Stimulated activated memory B cell treated with anti-CD40 and anti-IgM and Interleukin-4, amounts not matched to agents 10 μg/mL and 1 μg/mL and 100 μg/mL, for 72 hours (primary cell): ENCODE measurements around the gene AVPR1B.

Experiments used
- ATAC-seq: fragments of 150-1000 bp; cut with Tn5 transposase; 2 replicates; pipeline ENCODE4 v1.10.0; 2021
- H3K27ac Mint-ChIP-seq: one replicate; pipeline ENCODE4 v1.8.0; 2022; ENCODE audit warnings: mild to moderate bottlenecking, mixed read lengths
- H3K27me3 Mint-ChIP-seq: one replicate; pipeline ENCODE4 v1.8.0; 2022; ENCODE audit warnings: mixed read lengths
- H3K36me3 Mint-ChIP-seq: one replicate; pipeline ENCODE4 v1.8.0; 2022; ENCODE audit warnings: mixed read lengths
- H3K4me1 Mint-ChIP-seq: one replicate; pipeline ENCODE4 v1.8.0; 2022; ENCODE audit warnings: mixed read lengths
- H3K4me3 Mint-ChIP-seq: one replicate; pipeline ENCODE4 v1.8.0; 2022; ENCODE audit warnings: mild to moderate bottlenecking, moderate library complexity, mixed read lengths
- H3K9me3 Mint-ChIP-seq: one replicate; pipeline ENCODE4 v1.8.0; 2022; ENCODE audit warnings: mixed read lengths

The AVPR1B gene

GRCh38 chr1:206103979-206104378 is 13.2 kb downstream of the AVPR1B start:
- Mint-ChIP-seq H3K27me3 (no peaks in the 10 kb centered on the region), H3K4me1 (peaks cover 35% of the 10 kb centered on the region), H3K27ac (peak overlapping the region; percentile 4), H3K4me3 (no peak overlapping the region), H3K9me3 (no peaks in the 10 kb centered on the region), H3K36me3 (peaks cover 21% of the 10 kb centered on the region)
- ATAC-seq, result no peak

DNA sequence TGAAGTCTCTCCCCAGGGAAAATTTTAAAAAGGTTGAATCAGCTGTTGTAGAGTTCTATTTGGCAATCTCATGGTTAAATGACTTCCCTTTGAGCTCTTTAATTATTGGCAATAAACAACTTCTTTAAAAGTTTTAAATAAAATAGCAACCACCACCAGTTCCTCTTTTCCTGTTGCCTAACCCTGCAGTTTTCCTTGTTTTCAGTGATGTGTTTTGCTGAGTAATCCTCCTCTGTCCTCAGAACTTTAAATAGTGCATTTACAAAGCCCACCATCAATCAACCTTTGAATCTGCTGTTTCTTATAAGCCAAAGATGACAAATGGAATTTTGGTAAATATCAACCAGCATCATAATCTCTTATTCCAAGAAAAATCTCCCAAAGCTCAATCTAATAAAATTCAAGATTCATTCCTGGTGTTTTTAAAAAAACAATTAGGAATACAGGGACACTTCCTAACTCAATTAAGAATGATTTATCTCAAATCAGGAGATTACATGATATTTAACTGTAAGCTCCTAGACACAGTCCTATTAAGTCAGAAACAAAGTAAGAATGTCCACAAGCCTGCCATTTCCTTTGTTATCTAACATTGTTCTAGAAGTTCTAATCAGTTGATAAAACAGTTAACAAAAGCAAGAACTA is 14.8 kb downstream of the AVPR1B start:
- no peaks in the 10 kb centered on the region for H3K9me3 Mint-ChIP-seq
- H3K4me1 Mint-ChIP-seq, result peaks cover 35% of the 10 kb centered on the region
- H3K27me3 Mint-ChIP-seq, result no peaks in the 10 kb centered on the region
- no peak overlapping the region for H3K4me3 Mint-ChIP-seq
- no peak for ATAC-seq
- H3K36me3 Mint-ChIP-seq, result peaks cover 31% of the 10 kb centered on the region
- peak overlapping the region; percentile 71 for H3K27ac Mint-ChIP-seq

DNA sequence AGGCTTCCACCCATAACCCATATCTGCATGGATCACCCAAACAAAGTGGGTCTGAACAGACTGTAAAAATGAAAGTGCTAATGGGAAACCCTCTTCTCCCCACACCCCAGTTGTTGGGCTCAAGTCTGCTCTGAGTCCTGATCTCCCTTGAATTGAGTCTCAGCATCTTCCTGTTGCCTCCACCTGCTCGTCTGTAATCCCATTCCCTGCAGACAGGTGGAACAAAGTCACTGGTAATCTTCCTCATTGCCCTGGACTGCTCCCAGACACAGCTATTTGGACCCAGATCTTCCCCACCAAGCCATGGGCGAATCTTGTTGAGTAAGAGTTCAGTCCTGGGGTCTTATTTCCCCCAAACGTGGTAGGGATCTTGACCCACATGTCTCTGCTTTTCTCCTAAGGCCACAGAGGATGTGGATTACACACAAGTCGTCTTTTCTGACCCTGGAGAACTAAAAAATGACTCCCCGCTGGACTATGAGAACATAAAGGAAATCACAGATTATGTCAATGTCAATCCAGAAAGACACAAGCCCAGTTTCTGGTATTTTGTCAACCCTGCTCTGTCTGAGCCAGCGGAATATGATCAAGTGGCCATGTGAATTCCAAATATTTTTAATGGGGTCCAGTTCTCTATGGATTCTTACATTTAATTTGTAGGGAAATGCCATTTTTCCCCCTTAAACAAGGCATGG is 15.7 kb downstream of the AVPR1B start:
- Mint-ChIP-seq H3K27me3 (no peaks in the 10 kb centered on the region), H3K36me3 (peaks cover 31% of the 10 kb centered on the region), H3K4me1 (peaks cover 31% of the 10 kb centered on the region), H3K9me3 (no peaks in the 10 kb centered on the region), H3K27ac (peak overlapping the region; percentile 71), H3K4me3 (no peak overlapping the region)
- ATAC-seq, result no peak

DNA sequence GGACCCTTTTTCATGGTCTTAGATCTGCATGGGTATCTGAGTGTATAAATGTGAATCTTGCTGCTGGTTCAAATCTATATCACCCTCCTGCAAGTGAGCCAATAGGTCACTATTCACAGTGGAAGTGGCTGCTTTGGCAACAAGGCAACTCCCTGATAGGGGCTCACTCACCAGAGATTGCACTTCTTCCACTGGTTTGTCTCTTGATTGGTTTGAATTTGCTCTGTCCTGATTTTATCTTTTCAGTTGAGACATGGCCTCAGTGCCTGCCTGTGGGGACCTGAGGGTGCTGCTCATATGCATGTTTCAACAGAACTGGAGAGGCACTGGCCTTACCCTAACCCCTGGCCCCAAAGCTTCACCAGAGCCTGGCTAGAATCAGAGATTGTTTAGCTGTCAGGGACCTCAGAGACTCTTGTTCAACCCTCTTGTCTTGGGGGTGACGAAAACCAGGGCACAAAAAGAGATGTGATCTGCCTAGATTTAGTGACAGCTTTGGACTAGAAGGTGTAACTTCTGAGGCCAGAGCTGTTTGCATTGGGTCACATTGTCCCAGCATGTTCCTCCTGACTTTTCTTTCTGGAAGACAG is 16.9 kb downstream of the AVPR1B start:
- no peaks in the 10 kb centered on the region for H3K27me3 Mint-ChIP-seq
- H3K36me3 Mint-ChIP-seq, result peaks cover 31% of the 10 kb centered on the region
- H3K9me3 Mint-ChIP-seq, result no peaks in the 10 kb centered on the region
- no peak for ATAC-seq
- H3K27ac Mint-ChIP-seq, result peak overlapping the region; percentile 37
- no peak overlapping the region for H3K4me3 Mint-ChIP-seq
- peaks cover 28% of the 10 kb centered on the region for H3K4me1 Mint-ChIP-seq

DNA sequence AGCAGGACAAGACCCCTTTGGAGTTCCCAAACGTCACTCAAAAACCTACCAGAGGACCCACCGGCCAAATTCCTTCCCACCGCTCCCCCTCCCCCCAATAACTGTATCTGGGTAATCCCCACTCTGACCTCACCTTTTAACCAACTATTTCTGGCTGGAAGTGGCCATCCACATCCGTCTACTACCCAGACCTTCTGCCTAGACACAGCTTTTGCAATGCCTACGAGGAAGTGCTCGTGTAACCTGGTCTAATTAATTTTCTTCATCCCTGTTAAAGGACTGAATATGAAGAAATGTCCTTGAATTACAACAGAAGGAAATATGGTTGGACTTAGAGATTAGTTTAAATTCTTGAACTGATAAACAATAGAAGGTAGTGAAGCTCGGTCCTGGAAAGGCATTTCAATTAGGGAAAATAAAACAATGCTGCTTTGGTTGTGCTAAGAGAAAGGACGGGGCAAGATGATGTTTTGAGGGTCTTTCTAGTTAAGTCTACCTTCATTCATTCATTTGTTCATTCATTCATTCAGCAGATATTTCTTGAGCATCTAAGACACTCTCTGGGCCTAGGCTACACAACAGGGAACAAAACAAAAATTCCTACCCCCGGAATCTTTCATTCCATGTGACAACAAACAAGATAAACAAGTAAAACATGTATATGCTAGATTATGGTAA is 18.8 kb downstream of the AVPR1B start:
- ATAC-seq, result no peak
- peaks cover 28% of the 10 kb centered on the region for H3K4me1 Mint-ChIP-seq
- no peaks in the 10 kb centered on the region for H3K9me3 Mint-ChIP-seq
- H3K27me3 Mint-ChIP-seq, result no peaks in the 10 kb centered on the region
- no peak overlapping the region for H3K27ac Mint-ChIP-seq
- peaks cover 31% of the 10 kb centered on the region for H3K36me3 Mint-ChIP-seq
- no peak overlapping the region for H3K4me3 Mint-ChIP-seq

GRCh38 chr1:206097381-206097780 is 19.8 kb downstream of the AVPR1B start:
- Mint-ChIP-seq H3K9me3 (no peaks in the 10 kb centered on the region), H3K27ac (no peak overlapping the region), H3K4me3 (no peak overlapping the region), H3K4me1 (peaks cover 25% of the 10 kb centered on the region), H3K36me3 (peaks cover 31% of the 10 kb centered on the region), H3K27me3 (no peaks in the 10 kb centered on the region)
- ATAC-seq, result no peak

- Mint-ChIP-seq H3K4me1 (peaks cover 6% of the 10 kb centered on the region), H3K9me3 (no peaks in the 10 kb centered on the region), H3K27ac (no peak overlapping the region), H3K4me3 (no peak overlapping the region), H3K36me3 (peaks cover 21% of the 10 kb centered on the region), H3K27me3 (no peaks in the 10 kb centered on the region)
- ATAC-seq, result no peak
Measured at GRCh38 chr1:206094024-206094423, 23.2 kb downstream of the AVPR1B start.

- no peaks in the 10 kb centered on the region for H3K9me3 Mint-ChIP-seq
- H3K4me3 Mint-ChIP-seq, result no peak overlapping the region
- H3K36me3 Mint-ChIP-seq, result peaks cover 14% of the 10 kb centered on the region
- no peak for ATAC-seq
- H3K27ac Mint-ChIP-seq, result no peak overlapping the region
- peaks cover 6% of the 10 kb centered on the region for H3K4me1 Mint-ChIP-seq
- no peaks in the 10 kb centered on the region for H3K27me3 Mint-ChIP-seq
Measured at GRCh38 chr1:206089341-206089740, 27.8 kb downstream of the AVPR1B start.

DNA sequence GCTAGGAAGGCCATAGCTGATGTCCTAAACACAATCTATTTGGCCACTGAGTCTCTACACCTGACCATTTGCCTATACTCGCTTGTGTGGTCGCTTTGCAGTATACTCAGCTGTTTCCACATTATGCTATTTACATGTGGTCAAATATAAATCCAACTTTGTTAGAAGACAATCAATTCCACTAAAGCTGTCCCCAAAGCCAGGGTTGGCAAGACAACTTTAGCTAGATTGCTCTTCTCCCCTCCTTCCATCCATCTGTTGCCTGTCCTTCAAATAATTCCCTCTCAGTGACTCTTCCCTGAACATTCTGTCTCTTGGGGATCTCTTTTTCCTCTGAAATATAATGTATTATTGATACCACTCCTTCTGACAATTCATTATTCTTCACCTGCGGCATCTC is 30.1 kb downstream of the AVPR1B start:
- no peak overlapping the region for H3K4me3 Mint-ChIP-seq
- no peaks in the 10 kb centered on the region for H3K9me3 Mint-ChIP-seq
- peaks cover 16% of the 10 kb centered on the region for H3K4me1 Mint-ChIP-seq
- H3K27ac Mint-ChIP-seq, result no peak overlapping the region
- no peak for ATAC-seq
- H3K36me3 Mint-ChIP-seq, result peaks cover 13% of the 10 kb centered on the region
- H3K27me3 Mint-ChIP-seq, result no peaks in the 10 kb centered on the region

DNA sequence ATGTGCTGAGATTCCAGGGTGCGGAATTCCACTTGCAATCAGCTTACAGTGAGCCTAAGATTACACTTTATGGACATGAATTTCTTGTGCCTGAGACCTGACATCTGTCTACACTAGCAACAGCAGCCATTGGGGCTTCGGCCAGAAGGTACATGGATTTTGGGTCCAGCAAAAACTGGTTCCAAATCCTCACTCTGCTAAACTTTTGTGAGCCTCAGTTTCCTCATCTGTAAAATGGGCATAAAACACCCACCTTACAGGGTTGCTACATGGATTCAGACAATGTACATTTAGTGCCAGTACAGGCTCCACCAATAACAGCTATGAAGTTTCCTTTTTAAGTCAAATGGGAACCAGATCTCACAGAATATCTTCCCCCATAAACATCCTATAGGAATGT is 33.4 kb downstream of the AVPR1B start:
- Mint-ChIP-seq H3K36me3 (peaks cover 4% of the 10 kb centered on the region), H3K9me3 (no peaks in the 10 kb centered on the region), H3K27ac (peak overlapping the region; percentile 81), H3K27me3 (no peaks in the 10 kb centered on the region), H3K4me1 (peaks cover 26% of the 10 kb centered on the region), H3K4me3 (no peak overlapping the region)
- no peak for ATAC-seq

- peak; percentile 79 for ATAC-seq
- Mint-ChIP-seq H3K27ac (peak overlapping the region; percentile 81), H3K4me3 (peak overlapping the region; percentile 1), H3K9me3 (no peaks in the 10 kb centered on the region), H3K4me1 (peaks cover 26% of the 10 kb centered on the region), H3K27me3 (no peaks in the 10 kb centered on the region), H3K36me3 (peaks cover 4% of the 10 kb centered on the region)
Measured at GRCh38 chr1:206082831-206083695, 34.1 kb downstream of the AVPR1B start.

DNA sequence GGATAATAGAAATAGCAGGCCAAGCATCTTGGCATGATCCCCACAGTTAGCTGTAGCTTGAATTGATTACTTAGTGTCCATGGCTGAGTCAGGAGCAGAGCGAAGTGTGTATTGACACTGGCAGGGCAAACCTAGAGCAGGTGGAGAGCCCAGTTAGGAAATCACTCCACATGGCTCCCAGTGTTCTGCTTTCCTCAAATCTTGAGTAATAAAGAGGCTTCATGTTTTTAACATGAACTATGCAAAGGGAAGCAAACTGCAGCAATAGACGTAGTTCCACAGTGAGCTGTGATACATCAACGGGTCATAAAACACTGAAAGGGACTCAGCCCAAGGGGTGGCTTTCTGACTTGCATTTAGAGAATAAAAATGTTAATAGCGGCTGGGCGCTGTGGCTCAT is 35.3 kb downstream of the AVPR1B start:
- H3K27me3 Mint-ChIP-seq, result no peaks in the 10 kb centered on the region
- no peak overlapping the region for H3K27ac Mint-ChIP-seq
- ATAC-seq, result no peak
- H3K36me3 Mint-ChIP-seq, result peaks cover 7% of the 10 kb centered on the region
- no peak overlapping the region for H3K4me3 Mint-ChIP-seq
- H3K4me1 Mint-ChIP-seq, result peaks cover 33% of the 10 kb centered on the region
- H3K9me3 Mint-ChIP-seq, result no peaks in the 10 kb centered on the region

- Mint-ChIP-seq H3K27me3 (no peaks in the 10 kb centered on the region), H3K4me1 (peaks cover 35% of the 10 kb centered on the region), H3K9me3 (no peaks in the 10 kb centered on the region), H3K4me3 (no peak overlapping the region), H3K36me3 (peaks cover 14% of the 10 kb centered on the region), H3K27ac (no peak overlapping the region)
- no peak for ATAC-seq
Measured at GRCh38 chr1:206080026-206080820, 37.0 kb downstream of the AVPR1B start.

- ATAC-seq, result no peak
- Mint-ChIP-seq H3K27me3 (no peaks in the 10 kb centered on the region), H3K36me3 (peaks cover 22% of the 10 kb centered on the region), H3K9me3 (no peaks in the 10 kb centered on the region), H3K4me1 (peaks cover 41% of the 10 kb centered on the region), H3K27ac (no peak overlapping the region), H3K4me3 (no peak overlapping the region)
Measured at GRCh38 chr1:206079135-206079534, 38.1 kb downstream of the AVPR1B start.
